Fibroblast of lung (primary cell): ENCODE measurements around the gene BORCS8. TPM values are rescaled to one million over a fixed set of nuclear protein-coding genes. Genes with fewer than 3 reads are reported as not detected.
"Not testable (repeated sequence)": the region's sequence is repeated elsewhere in the genome, so short reads cannot be mapped to it uniquely, and the experiment has no call there.

Experiments used
- DNase-seq, 2 donors: peaks; one replicate each; pipeline versions ENCODE4 v3.0.0 to v3.0.0-alpha.2; 2010; ENCODE audit warnings: low read depth in 2 of 2
- H2AFZ ChIP-seq: 2 replicates; pipeline ENCODE4 v1.5.1; 2012; ENCODE audit warnings: low read length, control low read depth, inconsistent platforms
- H3K27ac ChIP-seq: 2 replicates; pipeline ENCODE4 v1.5.1; 2011; ENCODE audit warnings: low read length, control low read depth; ENCODE audit not compliant: insufficient read depth
- H3K27me3 ChIP-seq: 2 replicates; pipeline ENCODE4 v1.5.1; 2011; ENCODE audit warnings: mild to moderate bottlenecking, low read length; ENCODE audit not compliant: control insufficient read depth, insufficient read depth
- H3K36me3 ChIP-seq: 2 replicates; pipeline ENCODE4 v1.5.1; 2011; ENCODE audit warnings: low read length; ENCODE audit not compliant: control insufficient read depth, insufficient read depth
- H3K4me1 ChIP-seq: 2 replicates; pipeline ENCODE4 v1.5.1; 2011; ENCODE audit warnings: low read length; ENCODE audit not compliant: control insufficient read depth, insufficient read depth; ENCODE audit errors: extremely low read depth
- H3K4me2 ChIP-seq: 2 replicates; pipeline ENCODE4 v1.5.1; 2011; ENCODE audit warnings: low read length, control low read depth; ENCODE audit not compliant: insufficient read depth; ENCODE audit errors: extremely low read depth
- H3K4me3 ChIP-seq, 4 experiments: fragments of 200-600 bp in 1 of 4; sonication (generic) in 1 of 4; replicated peaks in 1 of 4; 2 replicates each; pipeline ENCODE4 v1.5.1; 2011 to 2016; ENCODE audit warnings: low read length in 4 of 4, low read depth in 3 of 4, mild to moderate bottlenecking in 3 of 4, control low read depth in 2 of 4, inconsistent platforms in 1 of 4, mixed read lengths in 1 of 4; ENCODE audit not compliant: insufficient read depth in 1 of 4; ENCODE audit errors: control extremely low read depth in 1 of 4
- H3K79me2 ChIP-seq: 2 replicates; pipeline ENCODE4 v1.5.1; 2012; ENCODE audit warnings: mild to moderate bottlenecking, low read length, inconsistent platforms; ENCODE audit not compliant: control insufficient read depth, insufficient read depth
- H3K9ac ChIP-seq: 2 replicates; pipeline ENCODE4 v1.5.1; 2011; ENCODE audit warnings: mild to moderate bottlenecking, low read length, control low read depth; ENCODE audit not compliant: insufficient read depth
- H3K9me3 ChIP-seq: 2 replicates; pipeline ENCODE4 v1.5.1; 2012; ENCODE audit warnings: low read depth, low read length; ENCODE audit not compliant: control insufficient read depth, insufficient read depth
- H4K20me1 ChIP-seq: 2 replicates; pipeline ENCODE4 v1.5.1; 2011; ENCODE audit warnings: low read length; ENCODE audit not compliant: control insufficient read depth, insufficient read depth; ENCODE audit errors: extremely low read depth
- EZH2 ChIP-seq: IDR thresholded peaks from 2 replicates; pipeline ENCODE4 v1.5.1; 2012; ENCODE audit warnings: low read length, control low read depth, mild to moderate bottlenecking; ENCODE audit errors: missing control alignments
- polyA plus RNA-seq, 2 donors: library from polyadenylated mRNA; depleted of rRNA in 1 of 2; stranded (reverse) in 1 of 2; unstranded in 1 of 2; fragments of >200 nt; gene quantifications; 2 replicates each; pipeline ENCODE4 v1.2.1, GENCODE V29; 2011 to 2012; ENCODE audit warnings: missing spikeins in 1 of 2
- total RNA-seq: library from RNA; depleted of rRNA; stranded (reverse); fragments of >200 nt; gene quantifications from 2 replicates; pipeline ENCODE4 v1.2.1, GENCODE V29; 2014
- TF ChIP-seq, protein P1 (sequence below), 2 donors: IDR thresholded peaks in 1 of 2; conservative IDR thresholded peaks in 1 of 2; 1 replicate in 1 of 2; 2 replicates in 1 of 2; pipeline ENCODE4 v1.5.1; 2011 to 2012; ENCODE audit warnings: low read length in 2 of 2, control low read depth in 1 of 2, inconsistent platforms in 1 of 2, low read depth in 1 of 2, mild to moderate bottlenecking in 1 of 2

The BORCS8 gene
- total and polyA plus RNA-seq, 2 donors (not counting 1 experiment from before 2014, with no cell fraction given), result 10.7 to 13.9 TPM

DNA sequence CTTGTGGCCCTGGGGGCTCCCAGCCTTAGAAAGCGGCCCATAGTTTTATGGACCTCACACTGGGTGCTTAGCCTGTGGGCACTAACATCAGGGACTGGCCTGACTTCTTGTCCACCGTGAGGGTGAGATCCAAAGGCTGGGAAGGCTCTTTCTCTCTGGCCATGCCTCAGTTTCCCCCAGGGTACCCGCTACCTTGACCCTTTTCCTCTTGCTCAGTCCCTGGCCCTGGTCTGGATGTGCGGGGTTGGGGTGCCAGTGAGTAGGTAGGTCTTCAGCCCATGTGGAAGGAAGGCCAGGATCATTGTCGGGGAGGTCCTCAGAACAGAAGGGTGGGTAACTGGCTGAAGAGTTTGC is 52.1 kb downstream of the BORCS8 start:
- H2AFZ ChIP-seq, result no peak overlapping the region
- H3K4me1 ChIP-seq, result peaks cover 2% of the 10 kb centered on the region
- H3K36me3 ChIP-seq, result no peaks in the 10 kb centered on the region
- H3K4me3 ChIP-seq, result no peak overlapping the region
- TF ChIP-seq, protein P1, sequence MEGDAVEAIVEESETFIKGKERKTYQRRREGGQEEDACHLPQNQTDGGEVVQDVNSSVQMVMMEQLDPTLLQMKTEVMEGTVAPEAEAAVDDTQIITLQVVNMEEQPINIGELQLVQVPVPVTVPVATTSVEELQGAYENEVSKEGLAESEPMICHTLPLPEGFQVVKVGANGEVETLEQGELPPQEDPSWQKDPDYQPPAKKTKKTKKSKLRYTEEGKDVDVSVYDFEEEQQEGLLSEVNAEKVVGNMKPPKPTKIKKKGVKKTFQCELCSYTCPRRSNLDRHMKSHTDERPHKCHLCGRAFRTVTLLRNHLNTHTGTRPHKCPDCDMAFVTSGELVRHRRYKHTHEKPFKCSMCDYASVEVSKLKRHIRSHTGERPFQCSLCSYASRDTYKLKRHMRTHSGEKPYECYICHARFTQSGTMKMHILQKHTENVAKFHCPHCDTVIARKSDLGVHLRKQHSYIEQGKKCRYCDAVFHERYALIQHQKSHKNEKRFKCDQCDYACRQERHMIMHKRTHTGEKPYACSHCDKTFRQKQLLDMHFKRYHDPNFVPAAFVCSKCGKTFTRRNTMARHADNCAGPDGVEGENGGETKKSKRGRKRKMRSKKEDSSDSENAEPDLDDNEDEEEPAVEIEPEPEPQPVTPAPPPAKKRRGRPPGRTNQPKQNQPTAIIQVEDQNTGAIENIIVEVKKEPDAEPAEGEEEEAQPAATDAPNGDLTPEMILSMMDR (conservative IDR thresholded peaks at IDR 0.05 in 1 of 2, IDR thresholded peaks at IDR 0.05 in 1 of 2; ENCODE audit: low read depth in 1 of 2, low read length in 2 of 2), result no peak
- no peak for TF ChIP-seq EZH2
- no peaks in the 10 kb centered on the region for H4K20me1 ChIP-seq
- H3K9ac ChIP-seq, result no peak overlapping the region
- no peaks in the 10 kb centered on the region for H3K27me3 ChIP-seq
- H3K9me3 ChIP-seq, result no peaks in the 10 kb centered on the region
- no peak overlapping the region for H3K27ac ChIP-seq
- H3K79me2 ChIP-seq, result no peaks in the 10 kb centered on the region
- no peak overlapping the region for H3K4me2 ChIP-seq
- DNase-seq, result no peak

- Histone ChIP-seq H2AFZ (peak within 1 kb of the TSS; percentile 80), H3K36me3 (no peaks in the 10 kb centered on the region), H3K4me1 (peaks cover 2% of the 10 kb centered on the region), H3K9ac (peak within 1 kb of the TSS; percentile 62), H3K27ac (peak within 1 kb of the TSS; percentile 65), H3K4me2 (peak within 1 kb of the TSS; percentile 95), H3K9me3 (no peaks in the 10 kb centered on the region), H3K4me3 (peak within 1 kb of the TSS; percentile 54 to 89 (median 60)), H4K20me1 (no peaks in the 10 kb centered on the region), H3K79me2 (no peaks in the 10 kb centered on the region), H3K27me3 (no peaks in the 10 kb centered on the region)
- DNase-seq, result peak; percentile 99 to 100
- TF ChIP-seq, protein P1 (conservative IDR thresholded peaks at IDR 0.05 in 1 of 2, IDR thresholded peaks at IDR 0.05 in 1 of 2; ENCODE audit: low read depth in 1 of 2, low read length in 2 of 2), result no peak
- no peak for TF ChIP-seq EZH2
Measured at GRCh38 chr19:19138109-19138981, 53.6 kb downstream of the BORCS8 start, which contains the start of gene TMEM161A. Gene TMEM161A, minus strand, starts transcription at chr19:19138478. Its CDS starts 50 bp downstream, at chr19:19138428.

DNA sequence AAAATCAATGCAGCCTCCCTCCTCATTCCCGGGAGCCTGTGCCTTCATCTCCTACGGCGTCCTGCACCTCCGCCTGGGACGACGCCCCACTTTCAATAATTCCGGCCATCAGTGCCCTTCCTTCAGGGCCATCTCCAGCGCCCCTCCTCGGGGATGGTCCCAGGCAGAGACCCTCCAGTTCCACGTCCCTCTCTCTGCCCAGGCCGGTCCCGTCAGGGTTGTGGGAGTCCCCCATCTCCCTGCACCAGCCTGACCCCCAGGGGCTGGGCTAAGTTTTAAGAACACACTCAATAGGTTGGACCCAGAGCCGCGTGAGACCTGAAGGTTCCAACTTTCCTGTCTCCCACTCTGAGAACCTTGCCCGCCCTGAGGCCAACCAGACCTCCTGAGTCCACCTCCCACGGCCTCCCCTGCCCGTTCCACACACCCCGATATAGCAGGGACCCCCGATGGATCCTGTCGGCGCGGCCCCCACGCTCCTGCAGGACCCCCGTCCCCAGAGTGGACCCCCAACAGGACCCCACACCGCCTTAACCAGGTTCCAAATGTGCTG is 54.3 kb downstream of the BORCS8 start:
- H3K36me3 ChIP-seq, result no peaks in the 10 kb centered on the region
- no peaks in the 10 kb centered on the region for H3K27me3 ChIP-seq
- H3K79me2 ChIP-seq, result no peaks in the 10 kb centered on the region
- peak overlapping the region; percentile 62 for H3K9ac ChIP-seq
- peak overlapping the region; percentile 80 for H2AFZ ChIP-seq
- H3K27ac ChIP-seq, result peak overlapping the region; percentile 65
- H4K20me1 ChIP-seq, result no peaks in the 10 kb centered on the region
- no peak for DNase-seq
- no peaks in the 10 kb centered on the region for H3K9me3 ChIP-seq
- H3K4me3 ChIP-seq, result peak overlapping the region; percentile 54 to 89 (median 60)
- TF ChIP-seq, protein P1 (conservative IDR thresholded peaks at IDR 0.05 in 1 of 2, IDR thresholded peaks at IDR 0.05 in 1 of 2; ENCODE audit: low read depth in 1 of 2, low read length in 2 of 2), result no peak
- no peak for TF ChIP-seq EZH2
- H3K4me1 ChIP-seq, result peaks cover 2% of the 10 kb centered on the region
- peak overlapping the region; percentile 95 for H3K4me2 ChIP-seq

DNA sequence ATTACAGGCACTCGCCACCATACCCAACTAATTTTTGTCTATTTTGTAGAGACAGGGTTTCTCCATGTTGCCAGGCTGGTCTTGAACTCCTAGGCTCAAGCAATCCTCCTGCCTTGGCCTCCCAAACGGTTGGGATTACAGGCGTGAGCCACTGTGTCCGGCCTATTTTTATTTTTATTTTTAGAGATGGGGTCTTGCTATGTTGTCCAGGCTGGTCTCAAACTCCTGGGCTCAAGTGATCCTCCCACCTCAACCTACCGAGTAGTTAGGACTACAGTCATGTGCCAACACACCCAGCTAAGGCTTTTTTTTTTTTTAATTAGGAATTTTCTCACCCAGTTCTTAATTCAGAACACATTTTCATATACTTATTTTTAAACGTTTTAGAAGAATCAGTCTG is 56.2 kb downstream of the BORCS8 start:
- H3K4me2 ChIP-seq, result not testable (repeated sequence)

More for the DNA sequence above, 56.2 kb downstream of the BORCS8 start:
- not testable (repeated sequence) for H3K9ac ChIP-seq, H3K27me3 ChIP-seq, H2AFZ ChIP-seq, H3K4me3 ChIP-seq, H3K79me2 ChIP-seq, H3K9me3 ChIP-seq, H4K20me1 ChIP-seq, DNase-seq, H3K36me3 ChIP-seq, H3K27ac ChIP-seq, H3K4me1 ChIP-seq
